Measurements from ENCODE around the gene ZSCAN22.

Gene ZSCAN22

GRCh38 chr19:58385891-58386575 is 59.2 kb downstream of the ZSCAN22 start:
- H3K4me1 ChIP-seq (ENCODE audit: control insufficient read depth, insufficient read depth, low read length, poor library complexity, severe bottlenecking), result peaks cover 32% of the 10 kb centered on the region
- peak overlapping the region; percentile 98 for H3K27ac ChIP-seq (ENCODE audit: insufficient read depth, low read length, poor library complexity, severe bottlenecking)
- H3K36me3 ChIP-seq (ENCODE audit: control insufficient read depth, insufficient read depth, low read length), result peaks cover 10% of the 10 kb centered on the region
- H3K9me3 ChIP-seq (ENCODE audit: control insufficient read depth, low read length), result no peaks in the 10 kb centered on the region
- H3K4me3 ChIP-seq (ENCODE audit: insufficient read depth, low read depth, low read length, poor library complexity, severe bottlenecking), result peak overlapping the region; percentile 71
- no peak for DNase-seq
- no peaks in the 10 kb centered on the region for H3K27me3 ChIP-seq (replicated peaks; ENCODE audit: control insufficient read depth, insufficient read depth, low read length, poor library complexity, severe bottlenecking)

GRCh38 chr19:58386576-58387337 is 60.0 kb downstream of the ZSCAN22 start, which contains the start of gene RPS5:
TSS of gene RPS5 (plus strand) at chr19:58387269. CDS start at chr19:58388138, 869 bp downstream.
- DNase-seq, result peak; percentile 95
- Histone ChIP-seq H3K9me3 (ENCODE audit: control insufficient read depth, low read length) (no peaks in the 10 kb centered on the region), H3K4me1 (ENCODE audit: control insufficient read depth, insufficient read depth, low read length, poor library complexity, severe bottlenecking) (peaks cover 31% of the 10 kb centered on the region), H3K27ac (ENCODE audit: insufficient read depth, low read length, poor library complexity, severe bottlenecking) (peak within 1 kb of the TSS; percentile 98), H3K36me3 (ENCODE audit: control insufficient read depth, insufficient read depth, low read length) (peaks cover 11% of the 10 kb centered on the region), H3K4me3 (ENCODE audit: insufficient read depth, low read depth, low read length, poor library complexity, severe bottlenecking) (peak within 1 kb of the TSS; percentile 71), H3K27me3 (replicated peaks; ENCODE audit: control insufficient read depth, insufficient read depth, low read length, poor library complexity, severe bottlenecking) (no peaks in the 10 kb centered on the region)

GRCh38 chr19:58387338-58388174 is 60.8 kb downstream of the ZSCAN22 start:
- peak overlapping the region; percentile 98 for H3K27ac ChIP-seq (ENCODE audit: insufficient read depth, low read length, poor library complexity, severe bottlenecking)
- peaks cover 26% of the 10 kb centered on the region for H3K4me1 ChIP-seq (ENCODE audit: control insufficient read depth, insufficient read depth, low read length, poor library complexity, severe bottlenecking)
- peaks cover 15% of the 10 kb centered on the region for H3K36me3 ChIP-seq (ENCODE audit: control insufficient read depth, insufficient read depth, low read length)
- no peaks in the 10 kb centered on the region for H3K9me3 ChIP-seq (ENCODE audit: control insufficient read depth, low read length)
- peak overlapping the region; percentile 71 for H3K4me3 ChIP-seq (ENCODE audit: insufficient read depth, low read depth, low read length, poor library complexity, severe bottlenecking)
- H3K27me3 ChIP-seq (replicated peaks; ENCODE audit: control insufficient read depth, insufficient read depth, low read length, poor library complexity, severe bottlenecking), result no peaks in the 10 kb centered on the region
- DNase-seq, result no peak

- peak overlapping the region; percentile 71 for H3K4me3 ChIP-seq (ENCODE audit: insufficient read depth, low read depth, low read length, poor library complexity, severe bottlenecking)
- H3K9me3 ChIP-seq (ENCODE audit: control insufficient read depth, low read length), result no peaks in the 10 kb centered on the region
- H3K36me3 ChIP-seq (ENCODE audit: control insufficient read depth, insufficient read depth, low read length), result peaks cover 21% of the 10 kb centered on the region
- H3K4me1 ChIP-seq (ENCODE audit: control insufficient read depth, insufficient read depth, low read length, poor library complexity, severe bottlenecking), result peaks cover 26% of the 10 kb centered on the region
- DNase-seq, result no peak
- H3K27ac ChIP-seq (ENCODE audit: insufficient read depth, low read length, poor library complexity, severe bottlenecking), result no peak overlapping the region
- H3K27me3 ChIP-seq (replicated peaks; ENCODE audit: control insufficient read depth, insufficient read depth, low read length, poor library complexity, severe bottlenecking), result no peaks in the 10 kb centered on the region
These were observed 61.4 kb downstream of the ZSCAN22 start for GRCh38 chr19:58388175-58388526.
